Smooth muscle cell (in vitro differentiated cells): ENCODE results near the gene NF2. TPM values are rescaled to one million over a fixed set of nuclear protein-coding genes. Genes with fewer than 3 reads are reported as not detected.

Source experiments
- DNase-seq: peaks from one replicate; lab custom pipeline; 2025; ENCODE audit not compliant: unreplicated experiment; lab: John Stamatoyannopoulos, UW
- H2AFZ ChIP-seq: fragments of 200-600 bp; sonication (generic); 2 replicates; pipeline ENCODE4 v1.6.0; 2016; ENCODE audit warnings: antibody characterized with exemption, low read depth, mild to moderate bottlenecking
- H3F3A ChIP-seq: fragments of 200-600 bp; sonication (generic); 2 replicates; pipeline ENCODE4 v1.6.0; 2017; ENCODE audit warnings: antibody characterized with exemption, low read depth
- H3K27ac ChIP-seq: fragments of 200-600 bp; sonication (generic); 2 replicates; pipeline ENCODE4 v1.5.1; 2016; ENCODE audit warnings: low read depth, mild to moderate bottlenecking
- H3K27me3 ChIP-seq: fragments of 200-600 bp; sonication (generic); 2 replicates; pipeline ENCODE4 v1.6.1; 2016; ENCODE audit warnings: low read depth, mild to moderate bottlenecking
- H3K36me3 ChIP-seq: fragments of 200-600 bp; sonication (generic); 2 replicates; pipeline ENCODE4 v1.5.1; 2016; ENCODE audit warnings: low read depth
- H3K4me1 ChIP-seq: fragments of 200-600 bp; sonication (generic); 2 replicates; pipeline ENCODE4 v1.5.1; 2016; ENCODE audit warnings: low read depth
- H3K4me2 ChIP-seq: fragments of 200-600 bp; sonication (generic); 2 replicates; pipeline ENCODE4 v1.6.0; 2016; ENCODE audit warnings: mild to moderate bottlenecking
- H3K4me3 ChIP-seq: fragments of 200-600 bp; sonication (generic); 2 replicates; pipeline ENCODE4 v1.5.1; 2016; ENCODE audit warnings: mild to moderate bottlenecking
- H3K79me2 ChIP-seq: fragments of 200-600 bp; sonication (generic); 2 replicates; pipeline ENCODE4 v1.6.0; 2016; ENCODE audit warnings: low read depth, mild to moderate bottlenecking
- H3K9ac ChIP-seq: fragments of 200-600 bp; sonication (generic); 2 replicates; pipeline ENCODE4 v1.6.0; 2016; ENCODE audit warnings: low read depth
- H3K9me3 ChIP-seq: fragments of 200-600 bp; sonication (generic); replicated peaks from 2 replicates; pipeline ENCODE4 v1.5.1; 2016; ENCODE audit warnings: low read depth
- H4K20me1 ChIP-seq: fragments of 200-600 bp; sonication (generic); 2 replicates; pipeline ENCODE4 v1.6.0; 2016; ENCODE audit warnings: low read depth
- WGBS: methylation state at CpG from one replicate; pipeline ENCODE4 v1.1.7; 2016; ENCODE audit warnings: low lambda C conversion rate; 5-methylcytosine and 5-hydroxymethylcytosine counted together
- polyA plus RNA-seq: library from polyadenylated mRNA; unstranded; fragments of >200 nt; fragmentation: Nextera tagmentation; extraction: Ambion mirVana; gene quantifications from 2 replicates; pipeline ENCODE4 v1.2.1, GENCODE V29; 2016
- total RNA-seq: library from RNA; depleted of rRNA; stranded (reverse); fragments of >200 nt; gene quantifications from 2 replicates; pipeline ENCODE4 v1.2.3, GENCODE V29; 2014
- TF ChIP-seq, protein P1 (sequence below): fragments of 200-600 bp; sonication (generic); IDR thresholded peaks from 2 replicates; pipeline ENCODE4 v1.5.1; 2017; ENCODE audit warnings: borderline replicate concordance, mild to moderate bottlenecking, antibody characterized with exemption; ENCODE audit not compliant: insufficient read depth, poor library complexity, severe bottlenecking

The NF2 gene
- total and polyA plus RNA-seq, 2 experiments from 2014 or later: 21.5 to 21.7 TPM

DNA sequence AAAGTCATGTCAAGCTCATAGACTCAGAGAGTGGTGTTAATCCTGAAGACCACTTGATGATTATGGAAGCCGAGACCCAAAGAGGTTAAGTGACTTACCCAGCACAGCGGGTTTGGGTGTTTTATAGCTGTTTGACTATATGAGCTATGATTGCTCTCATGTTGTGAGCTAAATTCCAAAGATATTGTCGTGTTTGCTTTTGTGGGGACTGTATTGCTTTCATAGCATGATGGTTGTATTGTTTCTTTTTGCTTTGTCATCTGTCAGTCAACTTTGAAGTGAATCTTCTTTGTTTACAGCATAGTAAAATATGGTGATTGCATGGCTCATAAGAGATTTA, 23.7 kb downstream of the NF2 start:
- Histone ChIP-seq H3K4me3 (no peak overlapping the region), H4K20me1 (peaks cover 67% of the 10 kb centered on the region), H3K27ac (peak overlapping the region; percentile 46), H3K4me1 (no peaks in the 10 kb centered on the region), H2AFZ (no peak overlapping the region), H3K79me2 (peaks cover 24% of the 10 kb centered on the region), H3K9ac (no peak overlapping the region), H3K36me3 (no peaks in the 10 kb centered on the region), H3K4me2 (no peak overlapping the region), H3F3A (no peaks in the 10 kb centered on the region), H3K9me3 (no peaks in the 10 kb centered on the region), H3K27me3 (no peaks in the 10 kb centered on the region)
- WGBS: 81% methylated on average over 3 of the region's 3 CpGs
- TF ChIP-seq, protein P1, sequence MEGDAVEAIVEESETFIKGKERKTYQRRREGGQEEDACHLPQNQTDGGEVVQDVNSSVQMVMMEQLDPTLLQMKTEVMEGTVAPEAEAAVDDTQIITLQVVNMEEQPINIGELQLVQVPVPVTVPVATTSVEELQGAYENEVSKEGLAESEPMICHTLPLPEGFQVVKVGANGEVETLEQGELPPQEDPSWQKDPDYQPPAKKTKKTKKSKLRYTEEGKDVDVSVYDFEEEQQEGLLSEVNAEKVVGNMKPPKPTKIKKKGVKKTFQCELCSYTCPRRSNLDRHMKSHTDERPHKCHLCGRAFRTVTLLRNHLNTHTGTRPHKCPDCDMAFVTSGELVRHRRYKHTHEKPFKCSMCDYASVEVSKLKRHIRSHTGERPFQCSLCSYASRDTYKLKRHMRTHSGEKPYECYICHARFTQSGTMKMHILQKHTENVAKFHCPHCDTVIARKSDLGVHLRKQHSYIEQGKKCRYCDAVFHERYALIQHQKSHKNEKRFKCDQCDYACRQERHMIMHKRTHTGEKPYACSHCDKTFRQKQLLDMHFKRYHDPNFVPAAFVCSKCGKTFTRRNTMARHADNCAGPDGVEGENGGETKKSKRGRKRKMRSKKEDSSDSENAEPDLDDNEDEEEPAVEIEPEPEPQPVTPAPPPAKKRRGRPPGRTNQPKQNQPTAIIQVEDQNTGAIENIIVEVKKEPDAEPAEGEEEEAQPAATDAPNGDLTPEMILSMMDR: no peak
- DNase-seq: no peak

DNA sequence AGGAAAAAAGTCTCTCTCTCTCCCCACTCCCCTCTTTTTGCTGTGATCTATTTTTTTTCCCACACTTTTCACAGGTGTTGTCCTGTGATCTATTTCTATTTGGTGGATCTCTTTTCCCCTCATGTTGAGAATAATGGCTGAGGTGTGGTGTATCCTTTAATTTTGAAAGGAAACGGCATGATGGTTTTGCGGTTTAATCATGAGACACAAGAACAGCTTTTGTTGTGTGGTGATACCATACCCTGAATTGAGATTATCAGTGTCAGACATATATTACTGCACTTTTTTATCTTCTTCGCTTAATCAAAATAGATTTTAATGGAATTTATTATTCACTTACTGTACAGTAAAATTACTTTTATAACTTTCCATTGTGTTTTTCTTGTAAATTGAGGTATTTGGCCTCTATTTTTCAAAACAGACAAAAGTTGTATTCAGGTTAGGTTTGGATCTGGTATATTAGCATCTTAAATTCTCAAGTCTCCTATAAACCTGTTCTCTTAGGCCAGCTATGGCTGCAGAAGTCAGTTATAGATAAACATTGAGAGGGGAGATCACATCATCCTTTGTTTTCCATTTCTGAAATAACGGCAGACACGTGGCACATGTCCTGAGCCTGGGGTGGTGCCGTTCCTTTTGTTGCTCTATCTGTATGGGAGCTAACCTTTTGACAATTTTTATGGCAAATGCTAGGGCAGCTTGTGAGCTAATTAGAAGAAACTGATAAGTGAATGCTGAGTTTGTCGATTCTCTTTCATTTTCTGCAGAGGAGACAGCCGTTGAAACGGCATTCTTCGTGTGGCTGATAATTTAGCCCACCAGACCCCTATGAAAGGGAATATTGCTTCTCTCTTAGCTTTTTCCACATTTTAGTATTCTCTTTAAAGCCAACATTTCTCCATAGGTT, 25.8 kb downstream of the NF2 start:
- H3K36me3 ChIP-seq: no peaks in the 10 kb centered on the region
- H3K79me2 ChIP-seq: peaks cover 34% of the 10 kb centered on the region
- WGBS: 92% methylated on average over 10 of the region's 10 CpGs
- no peak overlapping the region for H3K27ac ChIP-seq
- H3K27me3 ChIP-seq: no peaks in the 10 kb centered on the region
- TF ChIP-seq, protein P1: no peak
- peaks cover 87% of the 10 kb centered on the region for H4K20me1 ChIP-seq
- DNase-seq: no peak
- H3K4me1 ChIP-seq: no peaks in the 10 kb centered on the region
- H3K9ac ChIP-seq: no peak overlapping the region
- H3K9me3 ChIP-seq: no peaks in the 10 kb centered on the region
- H3F3A ChIP-seq: no peaks in the 10 kb centered on the region
- no peak overlapping the region for H3K4me3 ChIP-seq
- H3K4me2 ChIP-seq: no peak overlapping the region
- H2AFZ ChIP-seq: no peak overlapping the region

GRCh38 chr22:29629903-29630516, 26.6 kb downstream of the NF2 start:
- TF ChIP-seq, protein P1: no peak
- Histone ChIP-seq H3K4me2 (no peak overlapping the region), H3K4me1 (no peaks in the 10 kb centered on the region), H3K36me3 (no peaks in the 10 kb centered on the region), H3K27me3 (no peaks in the 10 kb centered on the region), H3F3A (no peaks in the 10 kb centered on the region), H3K9ac (no peak overlapping the region), H3K9me3 (no peaks in the 10 kb centered on the region), H3K79me2 (peaks cover 34% of the 10 kb centered on the region), H2AFZ (no peak overlapping the region), H4K20me1 (peaks cover 89% of the 10 kb centered on the region), H3K4me3 (no peak overlapping the region), H3K27ac (no peak overlapping the region)
- 73% methylated on average over 2 of the region's 2 CpGs for WGBS
- no peak for DNase-seq
